HG03064 (cell line): ENCODE data around the gene SLC17A5.
"Not testable (repeated sequence)": the region's sequence is repeated elsewhere in the genome, so short reads cannot be mapped to it uniquely, and the experiment has no call there.

Experiments used
- ATAC-seq: cut with Tn5 transposase; IDR thresholded peaks from one replicate; pipeline ENCODE4 v1.9.1; 2021; ENCODE audit warnings: low read depth; ENCODE audit not compliant: unreplicated experiment

SLC17A5 gene

DNA sequence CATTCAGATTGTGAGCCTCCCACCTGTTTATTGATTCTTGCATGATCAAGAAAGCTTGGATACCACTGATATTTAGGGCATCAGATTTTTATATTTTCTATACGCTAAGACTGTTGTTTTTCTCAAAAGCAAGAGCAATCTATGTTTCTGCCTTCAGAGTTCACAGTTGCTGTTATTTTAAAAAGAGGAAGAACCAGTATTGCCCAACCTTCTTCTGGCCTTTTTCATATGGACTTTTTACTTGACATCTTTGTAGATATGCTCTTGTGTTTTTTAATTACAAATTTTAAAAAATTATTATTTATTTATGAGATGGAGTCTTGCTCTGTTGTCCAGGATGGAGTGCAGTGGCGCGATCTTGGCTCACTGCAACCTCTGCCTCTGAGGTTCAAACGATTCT is 28.9 kb downstream of the SLC17A5 start:
- ATAC-seq: no peak

DNA sequence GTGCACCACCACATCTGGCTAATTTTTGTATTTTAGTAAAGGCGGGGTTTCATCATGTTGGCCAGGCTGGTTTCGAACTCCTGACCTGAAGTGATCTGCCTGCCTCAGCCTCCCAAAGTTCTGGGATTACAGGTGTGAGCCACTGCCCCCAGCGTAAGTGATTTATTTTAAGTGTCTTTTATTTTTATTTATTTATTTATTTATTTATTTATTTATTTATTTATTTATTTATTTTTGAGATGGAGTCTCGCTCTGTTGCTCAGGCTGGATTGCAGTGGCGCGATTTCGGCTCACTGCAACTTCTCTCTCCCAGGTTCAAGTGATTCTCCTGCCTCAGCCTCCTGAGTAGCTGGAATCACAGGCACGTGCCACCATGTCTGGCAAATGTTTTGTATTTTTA is 30.3 kb downstream of the SLC17A5 start:
- not testable (repeated sequence) for ATAC-seq

DNA sequence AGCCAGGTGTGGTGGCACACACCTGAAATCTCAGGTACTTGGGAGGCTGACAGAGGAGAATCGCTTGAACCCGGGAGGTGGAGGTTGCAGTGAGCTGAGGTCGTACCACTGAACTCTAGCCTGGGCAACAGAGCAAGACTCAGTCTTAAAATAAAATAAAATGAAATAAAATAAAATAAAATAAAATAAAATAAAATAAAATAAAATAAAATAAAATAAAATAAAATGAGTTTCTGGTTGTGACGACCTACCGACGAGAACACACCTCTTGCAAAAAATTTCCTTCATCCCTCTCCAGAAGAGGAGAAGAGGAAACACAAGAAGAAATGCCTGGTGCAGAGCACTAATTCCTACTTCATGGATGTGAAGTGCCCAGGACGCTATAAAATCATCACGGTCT is 35.7 kb downstream of the SLC17A5 start:
- not testable (repeated sequence) for ATAC-seq

DNA sequence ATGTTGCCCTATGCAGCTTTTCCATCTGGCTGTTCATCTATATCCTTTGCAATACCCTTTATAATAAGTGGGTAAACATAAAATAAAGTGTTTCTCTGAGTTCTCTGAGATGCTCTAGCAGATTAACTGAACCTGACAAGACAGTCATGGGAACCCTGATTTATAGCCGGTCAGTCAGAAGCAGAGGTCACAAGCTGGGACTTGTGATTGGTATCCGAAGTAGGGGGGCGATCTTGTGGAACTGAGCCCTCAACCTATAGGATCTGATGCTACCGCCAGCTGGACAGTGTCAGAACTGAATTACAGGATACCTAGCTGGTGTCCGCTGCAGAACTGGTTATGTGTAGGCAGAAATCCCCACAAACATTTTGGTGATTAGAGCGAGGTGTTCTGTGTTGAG is 39.0 kb downstream of the SLC17A5 start:
- no peak for ATAC-seq

DNA sequence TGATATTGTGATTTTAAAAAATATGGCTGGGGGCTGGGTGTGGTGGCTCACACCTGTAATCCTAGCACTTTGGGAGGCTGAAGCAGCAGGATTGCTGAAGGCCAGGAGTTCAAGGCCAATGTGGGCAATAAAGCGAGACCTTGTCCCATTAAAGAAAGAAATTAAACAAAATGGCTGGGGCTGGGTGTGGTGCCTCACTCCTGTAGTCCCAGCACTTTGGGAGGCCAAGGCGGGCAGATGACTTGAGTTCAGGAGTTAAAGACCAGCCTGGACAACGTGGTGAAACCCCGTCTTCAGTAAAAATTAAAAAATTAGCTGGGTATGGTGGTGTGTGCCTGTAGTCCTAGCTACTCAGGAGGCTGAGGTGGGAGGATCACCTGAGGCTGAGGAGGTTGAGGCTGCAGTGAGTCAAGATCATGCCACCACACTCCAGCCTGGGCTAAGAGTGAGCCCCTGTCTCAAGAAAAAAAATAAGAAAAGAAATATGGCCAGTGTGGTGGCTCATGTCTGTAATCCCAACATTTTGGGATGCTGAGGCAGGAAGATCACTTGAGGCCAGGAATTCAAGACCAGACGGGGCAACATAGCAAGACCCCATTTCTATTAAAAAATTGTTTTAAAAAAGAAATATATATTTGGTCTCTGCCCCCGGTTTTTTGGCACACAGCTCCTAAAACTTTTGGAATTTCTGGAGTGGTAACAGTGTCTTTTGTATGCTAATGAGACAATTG is 39.8 kb downstream of the SLC17A5 start:
- ATAC-seq: no peak

DNA sequence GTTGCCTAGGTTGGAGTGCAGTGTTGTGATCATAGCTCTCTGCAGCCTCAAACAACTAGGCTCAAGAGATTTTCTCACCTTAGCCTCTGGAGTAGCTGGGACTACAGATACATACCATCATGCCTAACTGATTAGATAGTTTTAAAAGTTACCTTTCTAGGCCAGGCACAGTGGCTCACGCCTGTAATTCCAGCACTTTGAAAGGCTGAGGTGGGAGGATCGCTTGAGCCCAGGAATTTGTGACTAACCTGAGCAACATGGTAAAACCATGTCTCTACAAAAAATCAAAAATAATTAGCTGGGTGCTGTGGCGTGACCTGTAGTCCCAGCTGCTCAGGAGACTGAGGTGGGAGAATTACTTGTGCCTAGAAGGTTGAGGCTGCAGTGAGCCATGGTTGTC is 41.2 kb downstream of the SLC17A5 start:
- ATAC-seq: no peak

DNA sequence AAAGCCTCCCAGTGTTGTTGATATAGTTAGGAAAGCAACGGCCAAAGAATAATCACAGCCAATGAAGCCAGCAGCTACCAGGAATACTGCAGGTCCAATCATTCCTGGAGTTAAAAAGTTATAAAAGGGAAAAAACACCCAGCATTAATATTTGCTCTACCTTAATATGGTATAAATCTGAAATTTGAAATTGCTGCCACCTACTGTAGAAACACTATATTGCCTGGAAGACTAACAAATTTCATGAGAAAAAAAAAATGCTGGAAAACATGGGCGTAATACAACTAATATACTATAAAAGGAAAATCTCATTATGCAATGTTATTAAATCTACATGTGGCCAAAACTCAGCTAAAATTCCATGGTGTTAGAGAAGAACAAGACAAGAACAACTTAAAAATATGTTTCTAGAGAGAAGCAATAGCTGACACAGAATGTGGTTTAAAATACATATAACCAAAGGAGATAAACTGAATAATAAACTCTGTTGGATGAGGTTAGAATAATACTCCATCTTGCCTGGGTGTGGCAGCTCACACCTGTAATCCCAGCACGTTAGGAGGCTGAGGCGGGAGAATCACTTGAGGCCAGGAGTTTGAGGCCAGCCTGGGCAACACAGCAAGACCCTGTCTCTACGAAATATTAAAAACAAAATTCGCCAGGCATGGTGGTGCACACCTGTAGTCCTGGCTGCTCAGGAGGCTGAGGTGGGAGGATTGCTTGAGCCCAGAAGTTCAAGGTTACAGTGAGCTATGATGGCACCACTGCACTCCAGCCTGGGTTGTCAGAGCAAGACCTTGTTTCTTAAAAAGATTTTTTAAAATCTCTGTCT is 43.1 kb downstream of the SLC17A5 start:
- ATAC-seq: no peak

DNA sequence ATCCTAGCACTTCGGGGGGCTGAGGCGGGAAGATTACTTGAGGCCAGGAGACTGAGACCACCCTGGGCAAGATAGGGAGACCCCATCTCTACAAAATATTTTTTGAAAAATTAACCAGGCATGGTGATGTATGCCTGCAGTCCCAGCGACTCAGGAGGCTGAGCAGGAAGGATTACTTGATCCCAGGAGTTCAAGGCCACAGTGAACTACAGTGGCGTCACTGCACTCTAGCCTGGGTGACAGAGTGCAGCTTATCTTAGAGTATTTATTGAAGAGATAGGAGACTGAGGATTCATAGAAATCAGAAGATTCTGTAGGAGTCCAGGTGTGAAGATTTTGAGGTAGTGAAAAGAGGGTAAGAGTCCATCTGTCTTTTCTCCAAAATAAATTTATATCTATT is 45.0 kb downstream of the SLC17A5 start:
- no peak for ATAC-seq

DNA sequence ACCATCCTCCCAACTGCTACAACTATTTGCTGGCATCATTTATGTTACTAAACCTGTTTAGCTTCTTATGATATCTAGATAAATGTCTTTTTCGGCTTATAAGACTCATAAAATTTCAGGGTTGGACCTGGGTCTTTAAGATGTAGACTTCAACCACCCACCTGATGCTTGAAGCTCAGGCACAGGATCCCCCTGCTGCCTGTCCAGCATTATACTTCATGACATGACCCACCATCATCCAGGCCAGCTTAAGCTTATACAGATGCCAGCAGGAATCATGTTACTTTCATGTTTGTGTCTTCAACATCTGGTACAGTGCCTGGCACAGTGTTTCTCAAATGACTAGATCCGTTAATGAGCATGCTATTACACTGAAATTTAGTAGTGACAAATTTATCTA is 47.4 kb downstream of the SLC17A5 start:
- ATAC-seq: no peak

DNA sequence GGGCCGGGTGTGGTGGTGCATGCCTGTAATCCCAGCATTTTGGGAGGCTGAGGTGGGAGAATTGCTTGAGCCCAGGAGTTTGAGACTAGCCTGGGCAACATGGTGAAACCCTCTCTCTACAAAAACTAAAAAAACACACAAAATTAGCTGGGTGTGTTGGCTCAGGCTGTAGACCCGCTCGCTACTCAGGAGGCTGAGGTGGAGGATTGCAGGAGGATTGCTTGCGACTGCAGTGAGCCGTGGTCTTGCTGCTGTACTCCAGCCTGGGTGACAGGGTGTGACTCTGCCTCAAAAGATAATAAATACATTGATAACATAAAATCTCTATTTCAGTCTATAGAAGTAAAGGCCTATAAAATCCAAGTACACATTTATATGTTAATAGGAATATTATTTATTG is 49.3 kb downstream of the SLC17A5 start:
- ATAC-seq: no peak

DNA sequence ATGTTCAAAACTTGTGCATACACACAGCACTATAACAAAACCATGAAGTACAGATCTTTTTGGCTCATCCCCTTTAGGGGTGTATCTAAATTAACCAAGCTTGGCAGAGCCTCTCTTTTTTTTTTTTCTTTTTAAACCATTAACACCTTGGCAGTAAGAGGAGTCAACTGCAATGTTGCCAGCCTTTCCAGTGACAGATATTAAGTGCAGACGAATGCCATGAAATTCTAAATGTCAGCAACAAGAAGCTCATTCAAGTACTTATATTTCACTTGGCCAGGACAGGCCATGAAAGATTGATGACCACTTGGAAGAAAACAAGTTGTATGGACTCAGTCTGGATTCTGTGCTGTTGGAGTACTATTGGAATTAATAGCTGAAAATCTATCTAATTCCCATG is 49.8 kb downstream of the SLC17A5 start:
- no peak for ATAC-seq

DNA sequence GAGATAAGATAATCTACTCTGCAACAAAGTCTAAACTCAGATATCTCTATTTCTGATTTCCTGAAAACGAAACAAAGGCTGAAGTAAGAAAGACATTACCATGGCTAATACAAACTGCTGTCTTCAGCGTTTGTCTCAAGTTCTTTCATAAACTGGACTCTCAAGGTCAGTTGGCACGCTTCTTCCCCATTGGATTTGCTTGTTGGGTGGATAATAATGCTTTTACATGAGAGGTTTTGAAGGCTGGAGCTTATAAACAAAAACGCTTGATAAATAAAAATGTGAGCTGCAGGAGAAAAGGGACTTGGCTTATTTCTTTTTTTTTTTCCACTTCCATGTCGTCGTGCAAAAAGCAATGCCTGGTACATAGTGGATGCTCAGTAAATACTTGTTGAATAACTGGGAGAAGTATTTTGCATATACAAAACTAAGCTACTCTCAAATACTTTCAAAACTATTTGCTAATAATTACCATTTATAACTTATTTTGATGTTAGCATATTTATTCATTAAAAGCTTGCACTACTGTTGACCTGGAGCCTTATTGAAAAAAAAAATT is 67.3 kb downstream of the SLC17A5 start:
- no peak for ATAC-seq

DNA sequence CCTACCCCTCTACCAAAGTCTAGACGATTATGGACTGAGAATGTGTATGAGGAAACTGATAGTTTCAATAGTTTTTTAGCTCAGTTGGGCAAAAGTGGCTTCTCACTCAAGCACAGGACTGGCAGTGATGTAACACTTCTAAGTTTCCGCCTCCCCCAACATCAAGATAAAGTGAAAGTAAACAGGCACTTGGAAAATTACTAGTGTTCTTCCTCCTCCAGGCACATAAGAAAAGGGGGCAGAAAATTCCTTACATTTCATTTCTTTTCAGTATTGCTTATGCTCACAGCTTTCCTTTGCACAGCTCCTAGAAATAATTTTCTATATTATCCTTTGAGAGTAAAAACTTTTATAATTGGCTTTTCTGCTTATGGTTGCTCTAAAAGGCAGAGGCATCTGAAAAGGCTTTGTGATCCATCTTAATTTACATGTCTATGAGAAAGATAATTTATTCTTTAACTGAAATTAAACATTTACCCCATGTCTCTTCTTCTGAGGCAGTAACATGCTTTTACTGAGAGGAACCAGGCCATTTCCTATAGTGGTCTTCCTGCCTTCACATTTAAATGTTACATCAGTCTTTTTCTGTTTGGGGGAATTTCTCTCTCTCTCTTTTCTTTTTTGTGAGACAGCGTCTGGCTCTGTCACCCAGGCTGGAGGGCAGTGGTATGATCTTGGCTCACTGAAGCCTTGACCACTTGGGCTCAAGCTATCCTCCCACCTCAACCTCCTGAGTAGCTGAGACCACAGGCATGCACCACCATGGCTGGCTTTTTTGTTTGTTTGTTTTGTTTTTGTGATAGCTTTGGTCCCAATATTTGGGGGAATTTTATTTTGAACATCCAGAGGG is 68.0 kb downstream of the SLC17A5 start:
- peak; percentile 76 for ATAC-seq

DNA sequence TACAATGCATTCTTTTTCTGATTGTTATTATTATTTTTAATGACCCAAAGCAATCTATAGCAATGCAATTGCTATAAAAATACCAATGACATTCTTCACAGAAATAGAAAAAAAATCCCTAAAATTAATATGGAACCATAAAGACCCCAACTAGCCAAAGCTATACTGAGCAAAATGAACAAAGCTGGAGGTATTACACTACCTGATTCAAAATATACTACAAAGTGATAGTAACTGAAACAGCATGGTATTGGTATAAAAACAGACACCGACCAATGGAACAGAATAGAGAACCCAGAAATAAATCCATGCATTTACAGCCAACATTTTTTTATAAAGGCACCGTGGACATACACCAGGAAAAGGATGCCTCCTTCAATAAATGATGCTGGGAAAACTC is 72.5 kb downstream of the SLC17A5 start:
- ATAC-seq: no peak

DNA sequence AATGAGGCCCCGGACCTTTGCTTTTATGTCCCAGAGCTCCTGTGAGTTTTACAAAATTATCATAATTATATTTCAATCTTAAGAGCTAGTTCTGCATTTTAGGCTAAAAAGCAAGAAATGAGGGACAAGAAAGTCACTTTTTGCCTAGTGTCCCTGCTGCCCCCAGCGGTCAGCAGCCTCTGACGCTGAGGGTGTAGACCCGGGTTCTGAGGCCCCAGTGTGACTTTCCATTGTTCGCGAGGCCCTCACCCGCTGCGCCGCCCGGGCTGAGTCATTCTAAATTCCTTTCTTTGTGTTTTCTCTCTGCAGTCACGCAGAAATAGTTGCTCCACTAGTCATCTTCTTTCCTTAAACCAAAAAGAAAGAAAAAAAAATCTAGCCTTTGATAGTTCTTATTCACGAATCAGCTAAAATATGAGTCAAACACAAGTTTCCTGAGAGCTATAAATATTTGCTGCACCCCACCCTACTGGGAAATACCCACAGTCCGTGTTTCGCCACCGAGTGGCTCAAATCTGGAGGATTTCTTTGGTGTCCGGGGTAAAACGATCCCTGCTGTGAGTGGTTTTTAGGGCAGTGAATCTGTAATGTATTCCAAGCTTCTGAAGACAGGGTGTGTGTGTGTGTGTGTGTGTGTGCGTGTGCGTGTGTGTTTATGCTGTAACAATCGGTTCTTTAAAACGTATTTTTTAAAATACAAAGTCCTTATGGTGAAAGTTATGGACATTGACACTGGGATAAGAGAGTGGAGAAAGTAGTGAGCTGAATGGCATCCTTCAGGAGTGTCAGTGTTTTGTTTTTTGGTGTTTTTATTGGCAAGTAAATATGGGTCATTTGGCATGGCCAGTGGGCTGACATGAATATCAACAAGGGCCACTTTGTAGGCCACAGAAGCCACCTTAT is 73.3 kb downstream of the SLC17A5 start:
- peak; percentile 64 for ATAC-seq

DNA sequence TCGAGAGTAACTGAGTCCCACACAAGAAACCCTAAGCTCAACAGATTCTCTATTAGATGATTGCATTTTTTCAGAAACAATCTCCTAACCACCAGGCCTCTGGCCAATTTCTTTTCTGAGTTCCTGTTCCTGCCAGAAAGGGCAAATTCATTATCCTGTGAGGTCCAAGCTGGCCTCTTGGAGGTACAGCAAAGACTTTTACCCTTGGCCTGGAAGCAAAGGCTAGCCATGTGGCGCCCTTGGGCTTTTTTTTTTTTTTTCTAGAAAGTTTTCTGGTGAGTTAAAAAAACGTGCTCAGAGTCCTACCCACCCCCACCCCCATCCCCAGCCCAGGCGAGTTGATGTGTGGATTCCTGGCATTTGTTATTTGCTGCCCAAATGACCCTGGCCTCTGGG is 73.9 kb downstream of the SLC17A5 start:
- ATAC-seq: peak; percentile 8

DNA sequence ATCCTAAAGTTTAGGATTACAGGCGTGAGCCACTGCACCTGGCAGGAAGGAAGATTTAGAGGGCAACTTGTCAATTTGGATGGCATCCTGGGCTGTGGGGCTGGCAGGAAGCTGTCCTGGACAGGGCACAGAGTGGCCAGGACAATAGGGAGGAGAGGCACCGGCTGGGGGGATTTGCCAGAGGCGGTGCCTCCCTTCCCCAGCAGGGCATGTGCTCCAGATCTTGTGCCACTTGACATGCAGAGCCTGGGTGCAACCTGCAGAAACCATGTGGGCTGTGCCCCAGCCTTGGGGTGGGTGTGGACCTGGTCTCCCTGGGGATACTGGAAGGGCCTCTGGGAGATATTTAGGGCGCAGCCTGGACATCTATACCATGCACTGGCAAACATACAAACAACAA is 74.4 kb downstream of the SLC17A5 start:
- no peak for ATAC-seq

DNA sequence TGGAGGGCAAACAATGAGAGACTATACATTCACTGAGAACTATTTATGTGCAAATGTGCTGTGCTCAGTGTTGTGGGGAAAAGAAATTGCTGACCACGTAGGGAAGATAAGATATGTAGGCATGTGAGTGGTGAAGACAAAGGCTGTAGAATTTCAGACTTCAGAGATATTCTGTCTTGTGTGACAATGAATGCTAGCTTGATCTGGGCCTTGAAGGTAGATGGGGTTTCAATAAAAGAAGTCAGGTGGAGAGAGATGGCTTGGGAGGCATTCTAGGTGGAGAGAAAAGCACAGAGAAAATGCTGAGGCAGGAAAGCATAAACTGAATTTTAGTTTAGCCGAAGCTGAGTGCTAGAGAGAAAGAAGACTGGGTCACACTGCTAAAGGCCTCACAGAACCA is 76.1 kb downstream of the SLC17A5 start:
- ATAC-seq: no peak

DNA sequence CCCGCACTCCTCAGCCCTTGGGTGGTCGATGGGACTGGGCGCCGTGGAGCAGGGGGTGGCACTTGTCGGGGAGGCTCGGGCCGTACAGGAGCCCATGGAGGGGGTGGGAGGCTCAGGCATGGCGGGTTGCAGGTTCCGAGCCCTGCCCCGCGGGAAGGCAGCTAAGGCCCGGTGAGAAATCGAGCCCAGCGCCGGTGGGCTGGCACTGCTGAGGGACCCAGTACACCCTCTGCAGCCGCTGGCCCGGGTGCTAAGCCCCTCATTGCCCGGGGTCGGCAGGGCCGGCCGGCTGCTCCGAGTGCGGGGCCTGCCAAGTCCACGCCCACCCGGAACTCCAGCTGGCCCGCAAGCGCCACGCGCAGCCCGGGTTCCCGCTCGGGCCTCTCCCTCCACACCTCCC is 81.3 kb downstream of the SLC17A5 start:
- not testable (repeated sequence) for ATAC-seq
